ENCODE data around the gene DGKH.

GRCh38 chr13:42260903-42261654 is 212.6 kb downstream of the DGKH start:
- TF ChIP-seq CTCF (IDR thresholded peaks at IDR 0.05), result no peak
- no peak for TF ChIP-seq POLR2A (IDR thresholded peaks at IDR 0.05)

All from ovary (tissue), 3 donors.